NCI-H345 (cell line): ENCODE data around the gene MROH7.

Experiments
- DNase-seq: peaks from one replicate; lab custom pipeline; 2025; lab: John Stamatoyannopoulos, UW

The MROH7 gene

GRCh38 chr1:54640863-54641836 lies at the start of gene MROH7:
TSS of gene MROH7 (plus strand) at chr1:54641786. CDS start at chr1:54652927, 11,141 bp downstream.
- DNase-seq: no peak

- no peak for DNase-seq
These were observed 47.9 kb upstream of the MROH7 start for GRCh38 chr1:54593571-54594160.

GRCh38 chr1:54594463-54594862 lies 47.1 kb upstream of the MROH7 start:
- no peak for DNase-seq

GRCh38 chr1:54595956-54596498 lies 45.6 kb upstream of the MROH7 start:
- no peak for DNase-seq

GRCh38 chr1:54596756-54597155 lies 44.8 kb upstream of the MROH7 start:
- no peak for DNase-seq

GRCh38 chr1:54597455-54598030 lies 44.0 kb upstream of the MROH7 start:
- no peak for DNase-seq

- DNase-seq: no peak
These were observed 42.3 kb upstream of the MROH7 start for GRCh38 chr1:54599211-54599823.

- no peak for DNase-seq
These were observed 40.5 kb upstream of the MROH7 start for GRCh38 chr1:54600947-54601721.

GRCh38 chr1:54601730-54602129 lies 39.9 kb upstream of the MROH7 start:
- no peak for DNase-seq

- DNase-seq: no peak
These were observed 39.0 kb upstream of the MROH7 start for GRCh38 chr1:54602554-54602953.

- no peak for DNase-seq
These were observed 38.3 kb upstream of the MROH7 start for GRCh38 chr1:54603241-54603640.

- no peak for DNase-seq
These were observed 37.5 kb upstream of the MROH7 start for GRCh38 chr1:54604051-54604450.

GRCh38 chr1:54604572-54605370 lies 36.8 kb upstream of the MROH7 start:
- peak; percentile 20 for DNase-seq

- peak; percentile 72 for DNase-seq
These were observed 35.2 kb upstream of the MROH7 start for GRCh38 chr1:54606096-54606989.

- no peak for DNase-seq
These were observed 34.6 kb upstream of the MROH7 start for GRCh38 chr1:54606990-54607325.

- DNase-seq: no peak
These were observed 33.6 kb upstream of the MROH7 start for GRCh38 chr1:54607821-54608565.

GRCh38 chr1:54608566-54609230 lies 32.9 kb upstream of the MROH7 start:
- DNase-seq: no peak

GRCh38 chr1:54609301-54609921 lies 32.2 kb upstream of the MROH7 start:
- no peak for DNase-seq
